Caco-2 (cell line): ENCODE data around the gene GAS7. TPM values are rescaled to one million over a fixed set of nuclear protein-coding genes. Genes with fewer than 3 reads are reported as not detected.

Source experiments
- BruUV-seq: library from RNA; stranded (reverse); fragments of 400-500 nt; replicated peaks from 2 replicates; lab custom pipeline; 2021; lab: Mats Ljungman, UMichigan
- CTCF ChIA-PET: fragments of 300-600 bp; sonication (Branson Sonifier 250); formaldehyde crosslinking; loops from one replicate; lab custom pipeline; 2022; ENCODE audit warnings: antibody characterized with exemption; lab: Charles Lee
- POLR2A ChIA-PET: fragments of 300-600 bp; sonication (Branson Sonifier 250); formaldehyde crosslinking; loops from one replicate; lab custom pipeline; 2022; ENCODE audit warnings: antibody characterized with exemption; lab: Charles Lee
- DNase-seq, 2 experiments: peaks; one replicate each; pipeline versions ENCODE4 v3.0.0 to v3.0.0-alpha.2; 2020 to 2022
- H3K27me3 ChIP-seq: replicated peaks from 2 replicates; pipeline ENCODE4 v1.6.0; 2011; ENCODE audit warnings: low read length; ENCODE audit not compliant: control insufficient read depth, insufficient read depth
- H3K36me3 ChIP-seq: 2 replicates; pipeline ENCODE4 v1.5.1; 2011; ENCODE audit warnings: low read length; ENCODE audit not compliant: control insufficient read depth, insufficient read depth
- H3K4me1 ChIP-seq: fragments of 250-450 bp; sonication (Bioruptor Pico); 2 replicates; pipeline ENCODE4 v1.5.1; 2020; ENCODE audit warnings: mild to moderate bottlenecking
- H3K4me3 ChIP-seq: 2 replicates; pipeline ENCODE4 v1.5.1; 2011; ENCODE audit warnings: low read depth, mild to moderate bottlenecking, control low read depth, low read length
- H3K9me3 ChIP-seq: fragments of 250-450 bp; sonication (Bioruptor Pico); 2 replicates; pipeline ENCODE4 v1.5.1; 2020; ENCODE audit warnings: mild to moderate bottlenecking, moderate library complexity
- H3K27ac Mint-ChIP-seq: one replicate; pipeline ENCODE4 v1.8.0; 2022; ENCODE audit warnings: mixed read lengths; ENCODE audit not compliant: unreplicated experiment
- H3K27me3 Mint-ChIP-seq: one replicate; pipeline ENCODE4 v1.8.0; 2022; ENCODE audit warnings: mixed read lengths; ENCODE audit not compliant: insufficient read depth, unreplicated experiment
- H3K36me3 Mint-ChIP-seq: one replicate; pipeline ENCODE4 v1.8.0; 2022; ENCODE audit warnings: mild to moderate bottlenecking, mixed read lengths; ENCODE audit not compliant: insufficient read depth, unreplicated experiment
- H3K4me1 Mint-ChIP-seq: one replicate; pipeline ENCODE4 v1.8.0; 2022; ENCODE audit warnings: low read depth, mixed read lengths; ENCODE audit not compliant: unreplicated experiment
- H3K4me3 Mint-ChIP-seq: one replicate; pipeline ENCODE4 v1.8.0; 2022; ENCODE audit warnings: mild to moderate bottlenecking, moderate library complexity, mixed read lengths; ENCODE audit not compliant: unreplicated experiment
- H3K9me3 Mint-ChIP-seq: one replicate; pipeline ENCODE4 v1.8.0; 2022; ENCODE audit warnings: mixed read lengths; ENCODE audit not compliant: unreplicated experiment
- CTCF ChIP-seq, 2 experiments: fragments of 200-600 bp in 1 of 2; IDR thresholded peaks; 1 replicate in 1 of 2; 2 replicates in 1 of 2; pipeline versions ENCODE4 v1.5.1 to v1.8.0; 2011 to 2022; ENCODE audit warnings: antibody characterized with exemption in 1 of 2, control low read depth in 1 of 2, inconsistent platforms in 1 of 2, low read depth in 1 of 2, low read length in 1 of 2, mild to moderate bottlenecking in 1 of 2, moderate library complexity in 1 of 2; ENCODE audit not compliant: insufficient read depth in 1 of 2, severe bottlenecking in 1 of 2, unreplicated experiment in 1 of 2
- intact Hi-C: fragments of 100-400 bp; cut with micrococcal nuclease; formaldehyde crosslinking; loops from one replicate; pipeline ENCODE4 v1.10.0; 2022; ENCODE audit not compliant: unreplicated experiment
- total RNA-seq: library from RNA; stranded (reverse); gene quantifications from 2 replicates; pipeline ENCODE4 v1.2.3, GENCODE V29; 2022

GAS7 gene
- total RNA-seq, 1 experiment from 2014 or later: 0.34 TPM

DNA sequence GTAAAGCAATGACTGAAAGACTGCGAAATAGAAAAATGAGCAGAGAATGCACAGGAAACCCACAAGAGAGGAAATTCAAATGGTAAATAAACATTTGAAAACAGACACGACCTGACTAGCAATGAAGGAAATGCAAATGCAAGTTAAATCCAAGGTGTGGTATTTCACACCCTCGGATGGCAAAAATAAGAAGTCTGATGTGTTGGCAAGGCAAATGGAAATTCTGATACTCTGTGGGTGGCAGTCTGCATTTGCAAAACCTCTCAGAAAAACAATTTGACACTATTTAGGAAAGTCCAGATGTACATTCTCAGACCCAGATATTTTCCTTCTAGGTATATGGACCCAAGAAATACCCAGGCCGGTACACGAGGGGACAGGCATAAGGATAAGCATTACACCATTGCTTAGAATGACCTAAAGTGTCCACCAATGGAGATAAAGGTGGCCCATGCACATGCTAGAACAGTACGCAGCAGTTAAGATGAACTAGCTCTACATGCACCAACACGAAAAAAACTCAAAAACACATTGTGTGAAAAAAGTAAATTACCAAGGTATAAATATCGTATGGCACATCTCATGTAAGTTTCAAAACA, 116.7 kb downstream of the GAS7 start:
- ChIA-PET CTCF (no interaction called here), POLR2A (no interaction called here)
- Mint-ChIP-seq H3K27me3 (no peaks in the 10 kb centered on the region), H3K9me3 (peaks cover 32% of the 10 kb centered on the region), H3K4me3 (no peak overlapping the region), H3K4me1 (no peaks in the 10 kb centered on the region), H3K36me3 (no peaks in the 10 kb centered on the region), H3K27ac (no peak overlapping the region)
- H3K27me3 ChIP-seq: no peaks in the 10 kb centered on the region
- TF ChIP-seq CTCF (IDR thresholded peaks at IDR 0.05; ENCODE audit: insufficient read depth in 1 of 2, low read depth in 1 of 2, low read length in 1 of 2, severe bottlenecking in 1 of 2, unreplicated experiment in 1 of 2): no peak
- no peak for DNase-seq
- no peak overlapping the region for H3K4me3 ChIP-seq
- intact Hi-C loops: no loop called here
- H3K9me3 ChIP-seq: no peaks in the 10 kb centered on the region
- peaks cover 4% of the 10 kb centered on the region; the same call in 1 of the 2 replicates for H3K4me1 ChIP-seq
- H3K36me3 ChIP-seq: no peaks in the 10 kb centered on the region
- no TSS peak for BruUV-seq

GRCh38 chr17:10077561-10078299, 120.7 kb downstream of the GAS7 start:
- Mint-ChIP-seq H3K4me1 (no peaks in the 10 kb centered on the region), H3K36me3 (no peaks in the 10 kb centered on the region), H3K27ac (no peak overlapping the region), H3K27me3 (peaks cover 2% of the 10 kb centered on the region), H3K9me3 (peaks cover 28% of the 10 kb centered on the region), H3K4me3 (no peak overlapping the region)
- no peak overlapping the region for H3K4me3 ChIP-seq
- no peak for DNase-seq
- no peaks in the 10 kb centered on the region for H3K36me3 ChIP-seq
- H3K4me1 ChIP-seq: no peaks in the 10 kb centered on the region
- ChIA-PET CTCF (no interaction called here), POLR2A (no interaction called here)
- TF ChIP-seq CTCF (IDR thresholded peaks at IDR 0.05; ENCODE audit: insufficient read depth in 1 of 2, low read depth in 1 of 2, low read length in 1 of 2, severe bottlenecking in 1 of 2, unreplicated experiment in 1 of 2): no peak
- BruUV-seq: no TSS peak
- intact Hi-C loops: no loop called here
- no peaks in the 10 kb centered on the region for H3K9me3 ChIP-seq
- no peaks in the 10 kb centered on the region for H3K27me3 ChIP-seq

DNA sequence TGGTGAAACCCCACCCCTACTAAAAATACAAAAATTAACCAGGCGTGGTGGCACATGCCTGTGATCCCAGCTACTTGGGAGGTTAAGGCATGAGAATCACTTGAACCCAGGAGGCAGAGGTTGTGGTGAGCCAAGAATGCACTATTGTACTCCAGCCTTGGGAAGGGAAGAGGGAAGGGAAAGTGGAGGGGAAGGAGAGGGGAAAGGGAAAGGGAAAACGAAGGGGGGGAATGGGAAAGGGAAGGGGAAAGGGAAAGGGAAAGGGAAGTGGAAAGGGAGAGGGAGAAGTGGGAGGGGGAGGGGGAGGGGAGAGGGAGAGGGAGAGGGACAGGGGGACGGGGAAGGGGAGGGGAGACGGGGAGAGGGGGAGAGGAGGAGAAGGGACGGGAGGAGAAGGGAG, 122.5 kb downstream of the GAS7 start:
- DNase-seq: no peak
- no peak overlapping the region for H3K4me3 Mint-ChIP-seq
- H3K36me3 ChIP-seq: no peaks in the 10 kb centered on the region
- no peaks in the 10 kb centered on the region for H3K4me1 Mint-ChIP-seq
- H3K27me3 Mint-ChIP-seq: peaks cover 2% of the 10 kb centered on the region
- BruUV-seq: no TSS peak
- no peak overlapping the region for H3K27ac Mint-ChIP-seq
- ChIA-PET POLR2A (no interaction called here), CTCF (no interaction called here)
- no peak overlapping the region for H3K4me3 ChIP-seq
- H3K9me3 Mint-ChIP-seq: peaks cover 18% of the 10 kb centered on the region
- no peaks in the 10 kb centered on the region for H3K4me1 ChIP-seq
- no peak for TF ChIP-seq CTCF (IDR thresholded peaks at IDR 0.05; ENCODE audit: insufficient read depth in 1 of 2, low read depth in 1 of 2, low read length in 1 of 2, severe bottlenecking in 1 of 2, unreplicated experiment in 1 of 2)
- intact Hi-C loops: no loop called here
- no peaks in the 10 kb centered on the region for H3K9me3 ChIP-seq
- H3K36me3 Mint-ChIP-seq: no peaks in the 10 kb centered on the region
- H3K27me3 ChIP-seq: no peaks in the 10 kb centered on the region
